Activated CD4-positive, alpha-beta memory T cell treated with anti-CD3 and anti-CD28 coated beads for 36 hours (primary cell): ENCODE data around the gene PACRG. TPM values are rescaled to one million over a fixed set of nuclear protein-coding genes. Genes with fewer than 3 reads are reported as not detected.

Source experiments
- CTCF ChIA-PET: fragments of 350-600 bp; sonication (Branson Sonifier 250); formaldehyde crosslinking; loops from one replicate; lab custom pipeline; 2021; ENCODE audit warnings: antibody characterized with exemption, inconsistent platforms; lab: Charles Lee
- POLR2A ChIA-PET: fragments of 350-600 bp; sonication (Branson Sonifier 250); formaldehyde crosslinking; loops from one replicate; lab custom pipeline; 2021; ENCODE audit warnings: antibody characterized with exemption; lab: Charles Lee
- DNase-seq: peaks from one replicate; pipeline ENCODE4 v3.0.0-alpha.2; 2020
- H3K27ac Mint-ChIP-seq: one replicate; pipeline ENCODE4 v1.8.0; 2021; ENCODE audit warnings: mixed read lengths
- H3K27me3 Mint-ChIP-seq: one replicate; pipeline ENCODE4 v1.8.0; 2021; ENCODE audit warnings: mixed read lengths
- H3K36me3 Mint-ChIP-seq: one replicate; pipeline ENCODE4 v1.8.0; 2021; ENCODE audit warnings: mixed read lengths
- H3K4me1 Mint-ChIP-seq: one replicate; pipeline ENCODE4 v1.8.0; 2021; ENCODE audit warnings: low read depth, mixed read lengths
- H3K4me3 Mint-ChIP-seq: one replicate; pipeline ENCODE4 v1.8.0; 2021; ENCODE audit warnings: mild to moderate bottlenecking, mixed read lengths
- H3K9me3 Mint-ChIP-seq: one replicate; pipeline ENCODE4 v1.8.0; 2021; ENCODE audit warnings: mixed read lengths
- intact Hi-C: fragments of 100-400 bp; cut with micrococcal nuclease; formaldehyde crosslinking; loops from one replicate; pipeline ENCODE4 v1.15.1; 2023
- total RNA-seq, 2 experiments: library from RNA; stranded (reverse); gene quantifications; one replicate each; pipeline ENCODE4 v1.2.3, GENCODE V29; 2021

PACRG gene
- total RNA-seq, 2 experiments from 2014 or later, result not detected

- Mint-ChIP-seq H3K27me3 (no peaks in the 10 kb centered on the region), H3K27ac (no peak overlapping the region), H3K4me1 (no peaks in the 10 kb centered on the region), H3K4me3 (no peak overlapping the region), H3K36me3 (no peaks in the 10 kb centered on the region), H3K9me3 (no peaks in the 10 kb centered on the region)
- ChIA-PET CTCF (no interaction called here), POLR2A (no interaction called here)
- DNase-seq, result no peak
- intact Hi-C loops, result no loop called here
These were observed 29.8 kb upstream of the PACRG start for GRCh38 chr6:162697872-162698403.

- Mint-ChIP-seq H3K9me3 (no peaks in the 10 kb centered on the region), H3K27me3 (no peaks in the 10 kb centered on the region), H3K36me3 (no peaks in the 10 kb centered on the region), H3K27ac (no peak overlapping the region), H3K4me3 (no peak overlapping the region), H3K4me1 (no peaks in the 10 kb centered on the region)
- ChIA-PET POLR2A (no interaction called here), CTCF (no interaction called here)
- intact Hi-C loops, result no loop called here
- no peak for DNase-seq
These were observed 29.3 kb upstream of the PACRG start for GRCh38 chr6:162698440-162698839.

- no peaks in the 10 kb centered on the region for H3K9me3 Mint-ChIP-seq
- ChIA-PET CTCF (no interaction called here), POLR2A (no interaction called here)
- intact Hi-C loops, result no loop called here
- peaks cover under 1% of the 10 kb centered on the region for H3K27me3 Mint-ChIP-seq
- no peaks in the 10 kb centered on the region for H3K4me1 Mint-ChIP-seq
- H3K27ac Mint-ChIP-seq, result no peak overlapping the region
- no peaks in the 10 kb centered on the region for H3K36me3 Mint-ChIP-seq
- no peak overlapping the region for H3K4me3 Mint-ChIP-seq
- no peak for DNase-seq
These were observed 27.8 kb upstream of the PACRG start for GRCh38 chr6:162699961-162700360.

- no peak for DNase-seq
- Mint-ChIP-seq H3K4me3 (no peak overlapping the region), H3K4me1 (no peaks in the 10 kb centered on the region), H3K9me3 (no peaks in the 10 kb centered on the region), H3K27me3 (peaks cover 2% of the 10 kb centered on the region), H3K36me3 (no peaks in the 10 kb centered on the region), H3K27ac (no peak overlapping the region)
- intact Hi-C loops, result no loop called here
- ChIA-PET POLR2A (no interaction called here), CTCF (no interaction called here)
These were observed 26.8 kb upstream of the PACRG start for GRCh38 chr6:162700966-162701365.

GRCh38 chr6:162701551-162701950, 26.2 kb upstream of the PACRG start:
- no peak for DNase-seq
- intact Hi-C loops, result no loop called here
- peaks cover 2% of the 10 kb centered on the region for H3K27me3 Mint-ChIP-seq
- no peaks in the 10 kb centered on the region for H3K9me3 Mint-ChIP-seq
- no peak overlapping the region for H3K27ac Mint-ChIP-seq
- ChIA-PET POLR2A (no interaction called here), CTCF (no interaction called here)
- no peaks in the 10 kb centered on the region for H3K4me1 Mint-ChIP-seq
- H3K4me3 Mint-ChIP-seq, result no peak overlapping the region
- no peaks in the 10 kb centered on the region for H3K36me3 Mint-ChIP-seq

GRCh38 chr6:162702446-162702845, 25.3 kb upstream of the PACRG start:
- intact Hi-C loops, result no loop called here
- no peaks in the 10 kb centered on the region for H3K9me3 Mint-ChIP-seq
- peaks cover 2% of the 10 kb centered on the region for H3K27me3 Mint-ChIP-seq
- POLR2A ChIA-PET, result no interaction called here
- H3K27ac Mint-ChIP-seq, result no peak overlapping the region
- no peaks in the 10 kb centered on the region for H3K36me3 Mint-ChIP-seq
- H3K4me1 Mint-ChIP-seq, result no peaks in the 10 kb centered on the region
- no peak overlapping the region for H3K4me3 Mint-ChIP-seq
- CTCF ChIA-PET, result no interaction called here
- DNase-seq, result no peak

GRCh38 chr6:162704001-162704400, 23.8 kb upstream of the PACRG start:
- Mint-ChIP-seq H3K9me3 (no peaks in the 10 kb centered on the region), H3K27me3 (peaks cover 2% of the 10 kb centered on the region), H3K4me3 (no peak overlapping the region), H3K27ac (no peak overlapping the region), H3K36me3 (no peaks in the 10 kb centered on the region), H3K4me1 (no peaks in the 10 kb centered on the region)
- ChIA-PET CTCF (no interaction called here), POLR2A (no interaction called here)
- no peak for DNase-seq
- intact Hi-C loops, result no loop called here

- CTCF ChIA-PET, result no interaction called here
- H3K4me3 Mint-ChIP-seq, result no peak overlapping the region
- H3K4me1 Mint-ChIP-seq, result no peaks in the 10 kb centered on the region
- peaks cover 2% of the 10 kb centered on the region for H3K27me3 Mint-ChIP-seq
- intact Hi-C loops, result no loop called here
- POLR2A ChIA-PET, result no interaction called here
- no peak for DNase-seq
- H3K9me3 Mint-ChIP-seq, result no peaks in the 10 kb centered on the region
- H3K36me3 Mint-ChIP-seq, result no peaks in the 10 kb centered on the region
- no peak overlapping the region for H3K27ac Mint-ChIP-seq
These were observed 22.0 kb upstream of the PACRG start for GRCh38 chr6:162705736-162706135.

- ChIA-PET CTCF (no interaction called here), POLR2A (no interaction called here)
- no peaks in the 10 kb centered on the region for H3K9me3 Mint-ChIP-seq
- H3K27ac Mint-ChIP-seq, result no peak overlapping the region
- H3K4me1 Mint-ChIP-seq, result no peaks in the 10 kb centered on the region
- peaks cover 2% of the 10 kb centered on the region for H3K27me3 Mint-ChIP-seq
- no peak overlapping the region for H3K4me3 Mint-ChIP-seq
- DNase-seq, result no peak
- intact Hi-C loops, result no loop called here
- no peaks in the 10 kb centered on the region for H3K36me3 Mint-ChIP-seq
These were observed 21.5 kb upstream of the PACRG start for GRCh38 chr6:162706232-162706631.

- H3K4me1 Mint-ChIP-seq, result no peaks in the 10 kb centered on the region
- H3K9me3 Mint-ChIP-seq, result no peaks in the 10 kb centered on the region
- intact Hi-C loops, result no loop called here
- peaks cover 2% of the 10 kb centered on the region for H3K27me3 Mint-ChIP-seq
- ChIA-PET CTCF (no interaction called here), POLR2A (no interaction called here)
- peaks cover 2% of the 10 kb centered on the region for H3K36me3 Mint-ChIP-seq
- H3K4me3 Mint-ChIP-seq, result no peak overlapping the region
- DNase-seq, result no peak
- no peak overlapping the region for H3K27ac Mint-ChIP-seq
These were observed 18.8 kb upstream of the PACRG start for GRCh38 chr6:162708971-162709370.

- Mint-ChIP-seq H3K27me3 (peaks cover 2% of the 10 kb centered on the region), H3K4me1 (no peaks in the 10 kb centered on the region), H3K4me3 (no peak overlapping the region), H3K36me3 (peaks cover 2% of the 10 kb centered on the region), H3K27ac (no peak overlapping the region), H3K9me3 (no peaks in the 10 kb centered on the region)
- POLR2A ChIA-PET, result no interaction called here
- CTCF ChIA-PET, result no interaction called here
- DNase-seq, result no peak
- intact Hi-C loops, result no loop called here
These were observed 18.3 kb upstream of the PACRG start for GRCh38 chr6:162709431-162709830.

GRCh38 chr6:162710419-162710818, 17.4 kb upstream of the PACRG start:
- peaks cover 2% of the 10 kb centered on the region for H3K36me3 Mint-ChIP-seq
- H3K27ac Mint-ChIP-seq, result no peak overlapping the region
- ChIA-PET CTCF (no interaction called here), POLR2A (no interaction called here)
- H3K4me1 Mint-ChIP-seq, result no peaks in the 10 kb centered on the region
- no peak overlapping the region for H3K4me3 Mint-ChIP-seq
- intact Hi-C loops, result no loop called here
- H3K9me3 Mint-ChIP-seq, result no peaks in the 10 kb centered on the region
- DNase-seq, result no peak
- no peaks in the 10 kb centered on the region for H3K27me3 Mint-ChIP-seq

- no peak overlapping the region for H3K27ac Mint-ChIP-seq
- H3K4me1 Mint-ChIP-seq, result no peaks in the 10 kb centered on the region
- H3K27me3 Mint-ChIP-seq, result no peaks in the 10 kb centered on the region
- POLR2A ChIA-PET, result no interaction called here
- CTCF ChIA-PET, result no interaction called here
- DNase-seq, result no peak
- H3K9me3 Mint-ChIP-seq, result no peaks in the 10 kb centered on the region
- peaks cover 2% of the 10 kb centered on the region for H3K36me3 Mint-ChIP-seq
- H3K4me3 Mint-ChIP-seq, result no peak overlapping the region
- intact Hi-C loops, result no loop called here
These were observed 16.8 kb upstream of the PACRG start for GRCh38 chr6:162710936-162711335.
